GM04504 (cell line): ENCODE results near the gene RUVBL2.

Experiments used
- DNase-seq: peaks from one replicate; pipeline ENCODE4 v3.0.0-alpha.2; 2012; ENCODE audit warnings: low read depth

The RUVBL2 gene

GRCh38 chr19:48989701-48990291, 3.9 kb upstream of the RUVBL2 start:
- DNase-seq: no peak

- DNase-seq: no peak
Observed at GRCh38 chr19:48990400-48990799, 3.3 kb upstream of the RUVBL2 start.

- DNase-seq: no peak
Observed at GRCh38 chr19:48991011-48991609, 2.6 kb upstream of the RUVBL2 start.

- DNase-seq: peak; percentile 59
Observed at GRCh38 chr19:48991873-48992580, 1.7 kb upstream of the RUVBL2 start.

- no peak for DNase-seq
Observed at GRCh38 chr19:48992581-48993174, 1.0 kb upstream of the RUVBL2 start.

GRCh38 chr19:48994035-48994386, 324 bp downstream of the RUVBL2 start:
- no peak for DNase-seq

GRCh38 chr19:48997972-48998371, 4.3 kb downstream of the RUVBL2 start:
- no peak for DNase-seq

- DNase-seq: no peak
Observed at GRCh38 chr19:48999481-49000325, 6.0 kb downstream of the RUVBL2 start.

GRCh38 chr19:49004133-49004532, 10.4 kb downstream of the RUVBL2 start:
- DNase-seq: no peak

GRCh38 chr19:49004964-49005614, 11.4 kb downstream of the RUVBL2 start:
- no peak for DNase-seq

- no peak for DNase-seq
Observed at GRCh38 chr19:49006905-49007304, 13.2 kb downstream of the RUVBL2 start.

- no peak for DNase-seq
Observed at GRCh38 chr19:49009828-49010227, 16.1 kb downstream of the RUVBL2 start.

- no peak for DNase-seq
Observed at GRCh38 chr19:49010453-49010852, 16.8 kb downstream of the RUVBL2 start.

- DNase-seq: no peak
Observed at GRCh38 chr19:49011194-49011593, 17.5 kb downstream of the RUVBL2 start.

- no peak for DNase-seq
Observed at GRCh38 chr19:49014123-49014869, 20.6 kb downstream of the RUVBL2 start.

GRCh38 chr19:49014870-49015255, 21.2 kb downstream of the RUVBL2 start:
- no peak for DNase-seq

- no peak for DNase-seq
Observed at GRCh38 chr19:49016067-49016839, 22.6 kb downstream of the RUVBL2 start.

- DNase-seq: no peak
Observed at GRCh38 chr19:49017041-49017665, 23.5 kb downstream of the RUVBL2 start, which contains the start of gene LHB. LHB (minus strand) TSS chr19:49017091; CDS start chr19:49017081, 10 bp downstream.

GRCh38 chr19:49017666-49018351, 24.1 kb downstream of the RUVBL2 start:
- DNase-seq: no peak
